IMR-90 (cell line): ENCODE measurements around the gene GPR107. TPM values are rescaled to one million over a fixed set of nuclear protein-coding genes. Genes with fewer than 3 reads are reported as not detected.

ENCODE experiments used
- ATAC-seq: fragments of 200-7000 bp; cut with Tn5 transposase; 2 replicates; pipeline ENCODE4 v1.9.1; 2020; ENCODE audit warnings: low read depth, mild to moderate bottlenecking, moderate library complexity
- BruUV-seq: library from RNA; stranded (reverse); fragments of 400-500 nt; replicated peaks from 2 replicates; lab custom pipeline; 2021; lab: Mats Ljungman, UMichigan
- CTCF ChIA-PET: fragments of 300-600 bp; formaldehyde crosslinking; extraction: SDS; loops from one replicate; lab custom pipeline; 2021; ENCODE audit warnings: antibody characterized with exemption; lab: Yijun Ruan, JAX
- POLR2A ChIA-PET: fragments of 300-600 bp; sonication (Branson Sonifier 250); formaldehyde crosslinking; loops from one replicate; lab custom pipeline; 2022; ENCODE audit warnings: antibody characterized with exemption; ENCODE audit not compliant: unreplicated experiment; lab: Charles Lee
- DNase-seq: peaks from one replicate; pipeline ENCODE4 v3.0.0; 2013
- H2AFZ ChIP-seq: replicated peaks from 2 replicates; pipeline ENCODE3; 2013; ENCODE audit warnings: low read length, mild to moderate bottlenecking; ENCODE audit not compliant: poor library complexity
- H2AK5ac ChIP-seq: 2 replicates; pipeline ENCODE4 v1.6.1; 2013; ENCODE audit warnings: low read depth, low read length, inconsistent platforms
- H2AK9ac ChIP-seq: replicated peaks from 2 replicates; pipeline ENCODE3; 2013; ENCODE audit warnings: mild to moderate bottlenecking, low read depth, low read length, moderate library complexity; ENCODE audit not compliant: poor library complexity
- H2BK120ac ChIP-seq: 2 replicates; pipeline ENCODE4 v1.6.1; 2013; ENCODE audit warnings: low read depth, low read length, inconsistent platforms
- H2BK15ac ChIP-seq: 3 replicates; pipeline ENCODE4 v1.6.1; 2013; ENCODE audit warnings: low read depth, low read length, inconsistent platforms
- H2BK20ac ChIP-seq: 2 replicates; pipeline ENCODE4 v1.6.1; 2013; ENCODE audit warnings: low read depth, mild to moderate bottlenecking, inconsistent platforms, low read length, moderate library complexity
- H2BK5ac ChIP-seq: 2 replicates; pipeline ENCODE4 v1.6.1; 2013; ENCODE audit warnings: mild to moderate bottlenecking, low read depth, low read length, inconsistent platforms; ENCODE audit not compliant: poor library complexity, severe bottlenecking
- H3K14ac ChIP-seq: replicated peaks from 2 replicates; pipeline ENCODE4 v1.6.1; 2013; ENCODE audit warnings: low read depth, low read length, inconsistent platforms
- H3K18ac ChIP-seq: 2 replicates; pipeline ENCODE4 v1.6.1; 2013; ENCODE audit warnings: low read depth, low read length, control low read depth
- H3K23ac ChIP-seq: 2 replicates; pipeline ENCODE4 v1.6.1; 2013; ENCODE audit warnings: low read depth, low read length, inconsistent platforms
- H3K27ac ChIP-seq: 2 replicates; pipeline ENCODE4 v1.5.1; 2013; ENCODE audit warnings: mild to moderate bottlenecking, control low read depth, low read length; ENCODE audit not compliant: insufficient read depth
- H3K27me3 ChIP-seq: 2 replicates; pipeline ENCODE4 v1.6.1; 2013; ENCODE audit warnings: low read length; ENCODE audit not compliant: control insufficient read depth, insufficient read depth
- H3K36me3 ChIP-seq: 2 replicates; pipeline ENCODE4 v1.6.1; 2013; ENCODE audit warnings: low read length, mixed read lengths; ENCODE audit not compliant: control insufficient read depth, insufficient read depth
- H3K4ac ChIP-seq: 2 replicates; pipeline ENCODE4 v1.6.1; 2013; ENCODE audit warnings: low read depth, low read length, inconsistent platforms
- H3K4me1 ChIP-seq: 2 replicates; pipeline ENCODE4 v1.6.1; 2013; ENCODE audit warnings: low read length, mixed read lengths; ENCODE audit not compliant: control insufficient read depth, insufficient read depth
- H3K4me2 ChIP-seq: 2 replicates; pipeline ENCODE4 v1.6.1; 2013; ENCODE audit warnings: low read depth, mild to moderate bottlenecking, control low read depth, low read length, moderate library complexity
- H3K4me3 ChIP-seq: 2 replicates; pipeline ENCODE4 v1.5.1; 2013; ENCODE audit warnings: low read depth, mild to moderate bottlenecking, control low read depth, low read length, moderate library complexity; ENCODE audit not compliant: insufficient read depth
- H3K56ac ChIP-seq: 2 replicates; pipeline ENCODE4 v1.6.1; 2013; ENCODE audit warnings: low read length, inconsistent platforms; ENCODE audit not compliant: insufficient read depth; ENCODE audit errors: extremely low read depth
- H3K79me1 ChIP-seq, 2 experiments: 2 replicates each; pipeline ENCODE4 v1.6.1; 2013; ENCODE audit warnings: low read length in 2 of 2, inconsistent platforms in 1 of 2, low read depth in 1 of 2
- H3K9ac ChIP-seq: 2 replicates; pipeline ENCODE4 v1.6.1; 2013; ENCODE audit warnings: low read depth, low read length, control low read depth
- H3K9me1 ChIP-seq: 2 replicates; pipeline ENCODE4 v1.6.1; 2013; ENCODE audit warnings: low read length, inconsistent platforms; ENCODE audit not compliant: insufficient read depth
- H3K9me3 ChIP-seq: 2 replicates; pipeline ENCODE4 v1.6.1; 2013; ENCODE audit warnings: low read length; ENCODE audit not compliant: control insufficient read depth, insufficient read depth
- H4K20me1 ChIP-seq: 2 replicates; pipeline ENCODE4 v1.6.1; 2013; ENCODE audit warnings: low read length, inconsistent platforms; ENCODE audit not compliant: insufficient read depth
- H4K5ac ChIP-seq: 2 replicates; pipeline ENCODE4 v1.6.1; 2013; ENCODE audit warnings: mild to moderate bottlenecking, low read depth, low read length, control low read depth
- H4K8ac ChIP-seq, 2 experiments: 2 replicates each; pipeline ENCODE4 v1.6.1; 2013; ENCODE audit warnings: low read depth in 2 of 2, low read length in 2 of 2, control low read depth in 1 of 2, inconsistent platforms in 1 of 2
- H4K91ac ChIP-seq: 2 replicates; pipeline ENCODE4 v1.6.1; 2013; ENCODE audit warnings: low read depth, low read length, inconsistent platforms; ENCODE audit not compliant: insufficient read depth
- FOS ChIP-seq: fragments of 150-350 bp; IDR thresholded peaks from 2 replicates; pipeline ENCODE4 v1.6.1; 2016; ENCODE audit warnings: low read depth, low read length
- MAFK ChIP-seq: IDR thresholded peaks from 2 replicates; pipeline ENCODE4 v1.6.1; 2012; ENCODE audit warnings: low read depth, low read length, improper control_type of control experiment
- MAZ ChIP-seq: IDR thresholded peaks from 2 replicates; pipeline ENCODE4 v1.6.1; 2012; ENCODE audit warnings: low read depth, mild to moderate bottlenecking, low read length, improper control_type of control experiment, moderate library complexity, borderline replicate concordance
- MXI1 ChIP-seq: IDR thresholded peaks from 2 replicates; pipeline ENCODE4 v1.6.1; 2012; ENCODE audit warnings: low read depth, mild to moderate bottlenecking, low read length, moderate library complexity, borderline replicate concordance
- POLR2A ChIP-seq: IDR thresholded peaks from 2 replicates; pipeline ENCODE4 v1.6.1; 2012; ENCODE audit warnings: mild to moderate bottlenecking, low read depth, low read length
- RCOR1 ChIP-seq: IDR thresholded peaks from 2 replicates; pipeline ENCODE4 v1.6.1; 2012; ENCODE audit warnings: mild to moderate bottlenecking, low read length, improper control_type of control experiment; ENCODE audit not compliant: insufficient replicate concordance
- RFX5 ChIP-seq: IDR thresholded peaks from 2 replicates; pipeline ENCODE4 v1.8.0; 2012; ENCODE audit warnings: low read depth, mild to moderate bottlenecking, low read length, moderate library complexity
- SMC3 ChIP-seq: fragments of 150-350 bp; IDR thresholded peaks from 2 replicates; pipeline ENCODE4 v1.6.1; 2016; ENCODE audit warnings: low read depth, mild to moderate bottlenecking, antibody characterized with exemption, low read length, moderate library complexity
- dilution Hi-C: fragments of 300-500 bp; cut with HindIII; formaldehyde crosslinking; loops from one replicate; pipeline ENCODE4 v1.14.3; 2018; ENCODE audit warnings: low sequenced_read_pairs; ENCODE audit not compliant: unreplicated experiment
- in situ Hi-C: fragments of 300-500 bp; cut with MboI; formaldehyde crosslinking; loops from 3 replicates; pipeline ENCODE4 v1.14.3; 2019; ENCODE audit warnings: low sequenced_read_pairs, inconsistent platforms, mixed read lengths
- intact Hi-C: fragments of 100-400 bp; cut with micrococcal nuclease; formaldehyde crosslinking; loops from 2 replicates; pipeline ENCODE4 v1.10.0; 2022
- polyA plus RNA-seq, 3 experiments: library from polyadenylated mRNA; depleted of rRNA; stranded (reverse); fragments of >200 nt; gene quantifications; 2 replicates each; pipeline ENCODE4 v1.2.3, GENCODE V29; 2012; ENCODE audit warnings: low replicate concordance in 1 of 3
- total RNA-seq: library from RNA; depleted of rRNA; stranded (reverse); fragments of >200 nt; gene quantifications from 2 replicates; pipeline ENCODE4 v1.2.3, GENCODE V29; 2012
- TF ChIP-seq, protein P1 (sequence below): fragments of 150-350 bp; IDR thresholded peaks from 2 replicates; pipeline ENCODE4 v1.6.1; 2017; ENCODE audit warnings: mild to moderate bottlenecking, antibody characterized with exemption, low read length, low read depth

Gene GPR107
- total and polyA plus RNA-seq, 2 of the 4 experiments (the other 2 are of a cell fraction) = 16.7 to 21.6 TPM

- Histone ChIP-seq H3K4me1 (no peaks in the 10 kb centered on the region), H2BK20ac (no peak overlapping the region), H3K9ac (no peak overlapping the region), H3K23ac (no peak overlapping the region; the same call in 1 of the 2 replicates), H3K4me2 (no peak overlapping the region), H2AK9ac (no peak overlapping the region), H3K27me3 (no peaks in the 10 kb centered on the region), H3K4me3 (no peak overlapping the region), H4K8ac (no peak overlapping the region), H3K79me1 (peaks cover 16 to 44% of the 10 kb centered on the region in 2 experiments), H3K14ac (no peak overlapping the region), H3K56ac (no peak overlapping the region), H3K27ac (no peak overlapping the region), H2AFZ (no peak overlapping the region), H4K91ac (no peak overlapping the region), H4K20me1 (peaks cover under 1% of the 10 kb centered on the region; the same call in 1 of the 2 replicates), H2BK15ac (no peak overlapping the region), H2AK5ac (no peak overlapping the region), H3K9me3 (no peaks in the 10 kb centered on the region), H4K5ac (no peak overlapping the region), H3K9me1 (peaks cover 2% of the 10 kb centered on the region; the same call in 1 of the 2 replicates), H3K18ac (no peak overlapping the region), H3K4ac (no peak overlapping the region), H3K36me3 (no peaks in the 10 kb centered on the region), H2BK5ac (no peak overlapping the region), H2BK120ac (no peak overlapping the region)
- TF ChIP-seq SMC3 = no peak
- no peak for TF ChIP-seq MAZ
- no peak for TF ChIP-seq POLR2A
- TF ChIP-seq FOS = no peak
- no peak for TF ChIP-seq MAFK
- TF ChIP-seq RCOR1 = no peak
- TF ChIP-seq, protein P1, sequence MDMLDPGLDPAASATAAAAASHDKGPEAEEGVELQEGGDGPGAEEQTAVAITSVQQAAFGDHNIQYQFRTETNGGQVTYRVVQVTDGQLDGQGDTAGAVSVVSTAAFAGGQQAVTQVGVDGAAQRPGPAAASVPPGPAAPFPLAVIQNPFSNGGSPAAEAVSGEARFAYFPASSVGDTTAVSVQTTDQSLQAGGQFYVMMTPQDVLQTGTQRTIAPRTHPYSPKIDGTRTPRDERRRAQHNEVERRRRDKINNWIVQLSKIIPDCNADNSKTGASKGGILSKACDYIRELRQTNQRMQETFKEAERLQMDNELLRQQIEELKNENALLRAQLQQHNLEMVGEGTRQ = no peak
- no peak for TF ChIP-seq MXI1
- no peak for TF ChIP-seq RFX5
- intact Hi-C loops (no loop called here), dilution Hi-C loops (no loop called here), in situ Hi-C loops (loop anchor here (25.0 kb wide), 1 partner anchor 165 kb away; no protein-coding TSS in a partner anchor)
- no peak for DNase-seq
- no peak for ATAC-seq
- BruUV-seq = no TSS peak
- CTCF ChIA-PET = no interaction called here
- POLR2A ChIA-PET = no interaction called here
Measured at GRCh38 chr9:130051855-130052254, 1.9 kb upstream of the GPR107 start.
